Measurements from ENCODE around the gene CRACR2B. TPM values are rescaled to one million over a fixed set of nuclear protein-coding genes. Genes with fewer than 3 reads are reported as not detected.

The CRACR2B gene
- total and polyA plus RNA-seq, 2 of the 13 experiments (the other 11 are each of a cell fraction or from before 2014, with no cell fraction given): 14.9 to 21.0 TPM

GRCh38 chr11:831961-832528, 4.3 kb downstream of the CRACR2B start:
- Histone ChIP-seq H3K9ac (ENCODE audit: insufficient read depth, low read depth, low read length) (peak overlapping the region; percentile 69; the same call in 1 of the 2 replicates), H3K4me3 (replicated peaks in 1 of 3; ENCODE audit: insufficient read depth in 1 of 3, low read depth in 2 of 3, low read length in 3 of 3) (peak overlapping the region; percentile 49 to 81 (median 71)), H2AFZ (ENCODE audit: low read length) (no peak overlapping the region), H4K20me1 (ENCODE audit: insufficient read depth, low read length) (peaks cover 7% of the 10 kb centered on the region; the same call in 1 of the 2 replicates), H3K9me3 (ENCODE audit: low read length) (no peaks in the 10 kb centered on the region), H3K4me2 (ENCODE audit: low read depth, low read length) (peak overlapping the region; percentile 87), H3K27ac (ENCODE audit: extremely low read length, insufficient read depth, low read length) (no peak overlapping the region), H3K79me2 (ENCODE audit: insufficient read depth, low read length) (peaks cover 11% of the 10 kb centered on the region), H3K36me3 (replicated peaks in 1 of 2; ENCODE audit: control insufficient read depth in 1 of 2, insufficient read depth in 2 of 2, low read length in 2 of 2) (peaks cover 4 to 5% of the 10 kb centered on the region in 2 experiments; a peak in 3 of 5 replicates), H3K4me1 (ENCODE audit: insufficient read depth, low read length) (peaks cover 73% of the 10 kb centered on the region), H3K27me3 (ENCODE audit: control insufficient read depth in 1 of 2, insufficient read depth in 2 of 2, low read length in 2 of 2) (no peaks in the 10 kb centered on the region)
- ChIA-PET POLR2A (interaction anchor here (1.0 to 16.1 kb wide), 4 partner anchors 9 to 36 kb away, joined by 4 to 264 read pairs (median 80); partner anchors contain the start of genes PNPLA2, POLR2L, RPLP2 and TSPAN4), CTCF (ENCODE audit: low intra/inter-chr PET ratio, low total read pairs) (no interaction called here)
- intact Hi-C loops (cut with micrococcal nuclease; ENCODE audit: unreplicated experiment): no loop called here
- WGBS (ENCODE audit: low lambda C conversion rate): 77% methylated on average over 13 of the region's 23 CpGs
- TF ChIP-seq AGO2 (optimal IDR thresholded peaks at IDR 0.05; ENCODE audit: low read depth, low read length) (peak; percentile 63), SRSF1 (optimal IDR thresholded peaks at IDR 0.05; ENCODE audit: low read depth, low read length) (peak; percentile 18), NFKBIZ (CRISPR knock-in tag; IDR thresholded peaks at IDR 0.05) (no peak), PCBP1 (IDR thresholded peaks at IDR 0.05; ENCODE audit: borderline replicate concordance, low read depth, low read length) (peak; percentile 73; the same call in 1 of the 2 replicates), ZFP36 (IDR thresholded peaks at IDR 0.05; ENCODE audit: borderline replicate concordance, low read depth, low read length, partially characterized antibody) (no peak), HNRNPL (IDR thresholded peaks at IDR 0.05; ENCODE audit: low read depth, low read length) (no peak), ZNF605 (CRISPR knock-in tag; IDR thresholded peaks at IDR 0.05) (0 out of 2 replicates have a peak, but pooled peaks have one; percentile 24), ZNF703 (CRISPR knock-in tag; IDR thresholded peaks at IDR 0.05; ENCODE audit: borderline replicate concordance) (no peak), ZBTB1 (CRISPR knock-in tag; IDR thresholded peaks at IDR 0.05; ENCODE audit: borderline replicate concordance) (no peak), PAWR (CRISPR knock-in tag; IDR thresholded peaks at IDR 0.05; ENCODE audit: borderline replicate concordance) (no peak), ZNF839 (CRISPR knock-in tag; IDR thresholded peaks at IDR 0.05; ENCODE audit: borderline replicate concordance) (peak; percentile 28; the same call in 1 of the 2 replicates), KDM6A (CRISPR knock-in tag; IDR thresholded peaks at IDR 0.05; ENCODE audit: low read depth) (no peak), ZNF816 (CRISPR knock-in tag; IDR thresholded peaks at IDR 0.05; ENCODE audit: borderline replicate concordance) (0 out of 2 replicates have a peak, but pooled peaks have one; percentile 27), ZNF136 (CRISPR knock-in tag; IDR thresholded peaks at IDR 0.05; ENCODE audit: low read depth) (no peak), TFE3 (CRISPR knock-in tag; IDR thresholded peaks at IDR 0.05) (no peak)
- TF ChIP-seq, protein P1, sequence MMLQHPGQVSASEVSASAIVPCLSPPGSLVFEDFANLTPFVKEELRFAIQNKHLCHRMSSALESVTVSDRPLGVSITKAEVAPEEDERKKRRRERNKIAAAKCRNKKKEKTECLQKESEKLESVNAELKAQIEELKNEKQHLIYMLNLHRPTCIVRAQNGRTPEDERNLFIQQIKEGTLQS (CRISPR knock-in tag; IDR thresholded peaks at IDR 0.05): no peak
- TF ChIP-seq, protein P2, sequence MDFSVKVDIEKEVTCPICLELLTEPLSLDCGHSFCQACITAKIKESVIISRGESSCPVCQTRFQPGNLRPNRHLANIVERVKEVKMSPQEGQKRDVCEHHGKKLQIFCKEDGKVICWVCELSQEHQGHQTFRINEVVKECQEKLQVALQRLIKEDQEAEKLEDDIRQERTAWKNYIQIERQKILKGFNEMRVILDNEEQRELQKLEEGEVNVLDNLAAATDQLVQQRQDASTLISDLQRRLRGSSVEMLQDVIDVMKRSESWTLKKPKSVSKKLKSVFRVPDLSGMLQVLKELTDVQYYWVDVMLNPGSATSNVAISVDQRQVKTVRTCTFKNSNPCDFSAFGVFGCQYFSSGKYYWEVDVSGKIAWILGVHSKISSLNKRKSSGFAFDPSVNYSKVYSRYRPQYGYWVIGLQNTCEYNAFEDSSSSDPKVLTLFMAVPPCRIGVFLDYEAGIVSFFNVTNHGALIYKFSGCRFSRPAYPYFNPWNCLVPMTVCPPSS (IDR thresholded peaks at IDR 0.05): no peak
- TSS peak; percentile 39 for BruUV-seq (replicated peaks)
- ATAC-seq (no peak), FAIRE-seq (no peak), DNase-seq (ENCODE audit: low spot score) (no peak)
- in situ Hi-C loops (cut with HindIII; ENCODE audit: extremely low pct_ligation_motif_present, low pct_unique_long_range_greater_than_20kb): no loop called here

Measured in HepG2 (cell line).